Endothelial cell of umbilical vein (primary cell): Measurements from ENCODE around the gene LCE3D. TPM values are rescaled to one million over a fixed set of nuclear protein-coding genes. Genes with fewer than 3 reads are reported as not detected.

Experiments used
- BruUV-seq: library from RNA; stranded (reverse); fragments of 400-500 nt; replicated peaks from 2 replicates; lab custom pipeline; 2021; lab: Mats Ljungman, UMichigan
- CTCF ChIA-PET: fragments of 300-600, 350-600 bp; sonication (Branson Sonifier 250); formaldehyde crosslinking; loops from one replicate; lab custom pipeline; 2021; ENCODE audit warnings: antibody characterized with exemption, inconsistent platforms; lab: Charles Lee
- POLR2A ChIA-PET: fragments of 300-600, 350-600 bp; sonication (Branson Sonifier 250); formaldehyde crosslinking; loops from one replicate; lab custom pipeline; 2021; ENCODE audit warnings: antibody characterized with exemption, inconsistent platforms; lab: Charles Lee
- DNase-seq: peaks from one replicate; pipeline ENCODE4 v3.0.0-alpha.2; 2011; ENCODE audit warnings: low read depth, low spot score
- FAIRE-seq: peaks from 2 replicates; lab custom pipeline; 2011; peaks lifted over from hg19 to GRCh38; lab: Jason Lieb, UNC
- H2AFZ ChIP-seq: 2 replicates; pipeline ENCODE4 v1.6.0; 2012; ENCODE audit warnings: low read depth, low read length, control low read depth, inconsistent platforms
- H3K27ac ChIP-seq: 2 replicates; pipeline ENCODE4 v1.5.1; 2011; ENCODE audit warnings: low read depth, mild to moderate bottlenecking, control low read depth, low read length, moderate library complexity; ENCODE audit not compliant: insufficient read depth
- H3K27me3 ChIP-seq, 2 experiments: 2 replicates each; pipeline versions ENCODE4 v1.6.0 to v1.6.1; 2011; ENCODE audit warnings: low read length in 2 of 2, mixed read lengths in 1 of 2; ENCODE audit not compliant: control insufficient read depth in 2 of 2, insufficient read depth in 2 of 2
- H3K36me3 ChIP-seq, 2 experiments: 2 replicates in 1 of 2; 3 replicates in 1 of 2; pipeline ENCODE4 v1.5.1; 2011; ENCODE audit warnings: low read length in 2 of 2, mild to moderate bottlenecking in 1 of 2, moderate library complexity in 1 of 2; ENCODE audit not compliant: control insufficient read depth in 2 of 2, insufficient read depth in 2 of 2; ENCODE audit errors: extremely low read depth in 1 of 2
- H3K4me1 ChIP-seq: 3 replicates; pipeline ENCODE4 v1.5.1; 2011; ENCODE audit warnings: mild to moderate bottlenecking, low read length; ENCODE audit not compliant: control insufficient read depth, insufficient read depth; ENCODE audit errors: extremely low read depth
- H3K4me2 ChIP-seq: 2 replicates; pipeline ENCODE4 v1.6.1; 2011; ENCODE audit warnings: low read length, control low read depth, mixed read lengths; ENCODE audit not compliant: insufficient read depth
- H3K4me3 ChIP-seq, 3 experiments: fragments of 200-600 bp in 1 of 3; sonication (generic), shearing (Covaris generic) in 1 of 3; replicated peaks in 1 of 3; 2 replicates each; pipeline ENCODE4 v1.5.1; 2011 to 2016; ENCODE audit warnings: control low read depth in 3 of 3, low read length in 3 of 3, mild to moderate bottlenecking in 2 of 3, inconsistent platforms in 1 of 3, low read depth in 1 of 3, moderate library complexity in 1 of 3; ENCODE audit not compliant: insufficient read depth in 1 of 3
- H3K79me2 ChIP-seq: 2 replicates; pipeline ENCODE4 v1.6.0; 2012; ENCODE audit warnings: low read length, inconsistent platforms; ENCODE audit not compliant: control insufficient read depth, insufficient read depth
- H3K9ac ChIP-seq: replicated peaks from 2 replicates; pipeline ENCODE3; 2011; ENCODE audit warnings: low read length, control low read depth; ENCODE audit not compliant: insufficient read depth; ENCODE audit errors: extremely low read depth
- H3K9me1 ChIP-seq: replicated peaks from 3 replicates; pipeline ENCODE4 v1.6.0; 2011; ENCODE audit warnings: mild to moderate bottlenecking, low read length; ENCODE audit not compliant: control insufficient read depth, insufficient read depth; ENCODE audit errors: extremely low read depth
- H3K9me3 ChIP-seq: replicated peaks from 2 replicates; pipeline ENCODE4 v1.5.1; 2012; ENCODE audit warnings: low read length, inconsistent platforms; ENCODE audit not compliant: control insufficient read depth, insufficient read depth
- H4K20me1 ChIP-seq: replicated peaks from 2 replicates; pipeline ENCODE3; 2011; ENCODE audit warnings: mild to moderate bottlenecking, low read length; ENCODE audit not compliant: control insufficient read depth, insufficient read depth; ENCODE audit errors: extremely low read depth
- CTCF ChIP-seq, 2 donors: IDR thresholded peaks; 1 replicate in 1 of 2; 2 replicates in 1 of 2; pipeline ENCODE4 v1.5.1; 2011; ENCODE audit warnings: low read length in 2 of 2, mild to moderate bottlenecking in 2 of 2, moderate library complexity in 2 of 2, control low read depth in 1 of 2, inconsistent platforms in 1 of 2, low read depth in 1 of 2; ENCODE audit not compliant: insufficient read depth in 1 of 2; ENCODE audit errors: extremely low read depth in 1 of 2
- EZH2 ChIP-seq: IDR thresholded peaks from 2 replicates; pipeline ENCODE4 v1.6.1; 2012; ENCODE audit warnings: borderline replicate concordance, low read depth, mild to moderate bottlenecking, moderate library complexity, low read length, inconsistent platforms; ENCODE audit not compliant: severe bottlenecking
- FOS ChIP-seq: IDR thresholded peaks from 2 replicates; pipeline ENCODE4 v1.6.1; 2011; ENCODE audit warnings: mild to moderate bottlenecking, low read length, moderate library complexity, borderline replicate concordance; ENCODE audit not compliant: insufficient read depth
- GATA2 ChIP-seq: IDR thresholded peaks from 2 replicates; pipeline ENCODE4 v1.7.0; 2011; ENCODE audit warnings: low read depth, mild to moderate bottlenecking, moderate library complexity, mixed read lengths, low read length; ENCODE audit not compliant: insufficient read length, insufficient read depth
- JUN ChIP-seq: IDR thresholded peaks from 2 replicates; pipeline ENCODE4 v1.6.1; 2011; ENCODE audit warnings: borderline replicate concordance, low read depth; ENCODE audit not compliant: insufficient read length, insufficient read depth
- MAX ChIP-seq: IDR thresholded peaks from 2 replicates; pipeline ENCODE4 v1.6.1; 2011; ENCODE audit not compliant: insufficient read depth, insufficient read length
- MYC ChIP-seq: IDR thresholded peaks from one replicate; pipeline ENCODE4 v1.6.1; 2011; ENCODE audit warnings: mild to moderate bottlenecking, low read depth, low read length
- POLR2A ChIP-seq: IDR thresholded peaks from 2 replicates; pipeline ENCODE4 v1.6.1; 2012; ENCODE audit warnings: low read depth, mild to moderate bottlenecking, control low read depth, low read length
- POLR2AphosphoS5 ChIP-seq: IDR thresholded peaks from 2 replicates; pipeline ENCODE4 v1.6.1; 2012; ENCODE audit warnings: low read depth, mild to moderate bottlenecking, control low read depth, low read length, moderate library complexity; ENCODE audit not compliant: insufficient read depth
- dilution Hi-C: fragments of 300-500 bp; cut with MboI; formaldehyde crosslinking; loops from one replicate; pipeline ENCODE4 v1.15.0; 2019; ENCODE audit warnings: low sequenced_read_pairs; ENCODE audit not compliant: extremely low pct_ligation_motif_present
- intact Hi-C: fragments of 100-400 bp; cut with micrococcal nuclease; formaldehyde crosslinking; loops from one replicate; pipeline ENCODE4 v1.10.0; 2022
- polyA plus RNA-seq, 4 experiments: library from polyadenylated mRNA; depleted of rRNA in 3 of 4; stranded (reverse) in 3 of 4; unstranded in 1 of 4; fragments of >200 nt; gene quantifications; 2 replicates each; pipeline versions ENCODE4 v1.2.1 to v1.2.3, GENCODE V29; 2011 to 2012; ENCODE audit warnings: missing spikeins in 1 of 4
- total RNA-seq: library from RNA; stranded (reverse); gene quantifications from 2 replicates; pipeline ENCODE4 v1.2.3, GENCODE V29; 2021

Gene LCE3D
- total and polyA plus RNA-seq, 2 donors (not counting 3 experiments of a cell fraction or from before 2014, with no cell fraction given): not detected

- H2AFZ ChIP-seq: no peak overlapping the region
- dilution Hi-C loops (no loop called here), intact Hi-C loops (no loop called here)
- ChIA-PET CTCF (no interaction called here), POLR2A (no interaction called here)
- no peak overlapping the region for H3K4me2 ChIP-seq
- H4K20me1 ChIP-seq: no peaks in the 10 kb centered on the region
- no peaks in the 10 kb centered on the region for H3K27me3 ChIP-seq
- H3K4me1 ChIP-seq: no peaks in the 10 kb centered on the region
- no peak for FAIRE-seq
- peaks cover 2% of the 10 kb centered on the region for H3K9me3 ChIP-seq
- no peaks in the 10 kb centered on the region for H3K9me1 ChIP-seq
- no peak overlapping the region for H3K4me3 ChIP-seq
- no peaks in the 10 kb centered on the region for H3K79me2 ChIP-seq
- no peak for DNase-seq
- no peak for TF ChIP-seq MYC
- no peak overlapping the region for H3K27ac ChIP-seq
- no peaks in the 10 kb centered on the region for H3K36me3 ChIP-seq
- BruUV-seq: no TSS peak
- H3K9ac ChIP-seq: no peak overlapping the region
Observed at GRCh38 chr1:152621993-152622392, 41.7 kb upstream of the LCE3D start.

DNA sequence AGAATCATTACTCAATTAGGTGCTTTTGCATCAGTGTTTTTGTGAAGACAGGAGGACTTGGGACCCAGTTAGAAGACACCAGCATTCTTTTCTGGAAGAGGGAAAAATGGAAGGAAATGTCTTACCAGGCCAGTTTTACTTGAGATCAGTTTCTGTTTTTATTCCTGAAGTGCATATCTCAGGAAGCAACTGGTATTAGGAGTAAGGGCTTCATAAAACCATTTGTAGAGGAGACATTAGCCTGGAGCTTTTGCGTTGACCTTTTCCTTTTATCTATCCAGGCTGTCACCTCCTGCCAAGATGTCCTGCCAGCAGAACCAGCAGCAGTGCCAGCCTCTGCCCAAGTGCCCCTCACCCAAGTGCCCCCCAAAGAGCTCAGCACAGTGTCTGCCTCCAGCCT is 33.2 kb upstream of the LCE3D start, which contains the start of gene LCE3B:
TSS of gene LCE3B (plus strand) at position 301 of the 400 bp plus-strand sequence. CDS start at position 301, 0 bp downstream.
- FAIRE-seq (no peak), DNase-seq (no peak)

More for the DNA sequence above, 33.2 kb upstream of the LCE3D start, which contains the start of gene LCE3B:
- intact Hi-C loops: no loop called here
- no TSS peak for BruUV-seq
- dilution Hi-C loops: no loop called here
- no peak for TF ChIP-seq FOS
- TF ChIP-seq CTCF (IDR thresholded peaks at IDR 0.05; ENCODE audit: extremely low read depth in 1 of 2, insufficient read depth in 1 of 2, low read depth in 1 of 2, low read length in 2 of 2): no peak
- TF ChIP-seq EZH2: no peak
- TF ChIP-seq GATA2: no peak
- TF ChIP-seq JUN: no peak
- no peak for TF ChIP-seq POLR2AphosphoS5
- no peak for TF ChIP-seq MAX
- no peak for TF ChIP-seq POLR2A
- ChIA-PET POLR2A (no interaction called here), CTCF (no interaction called here)
- Histone ChIP-seq H3K27ac (no peak within 1 kb of the TSS), H3K79me2 (no peaks in the 10 kb centered on the region), H3K4me1 (no peaks in the 10 kb centered on the region), H4K20me1 (no peaks in the 10 kb centered on the region), H3K4me3 (no peak within 1 kb of the TSS), H3K9me3 (peaks cover 2% of the 10 kb centered on the region), H3K36me3 (no peaks in the 10 kb centered on the region), H2AFZ (no peak within 1 kb of the TSS), H3K9ac (no peak within 1 kb of the TSS), H3K27me3 (no peaks in the 10 kb centered on the region), H3K9me1 (no peaks in the 10 kb centered on the region), H3K4me2 (no peak within 1 kb of the TSS)
